ENCODE measurements around the gene POM121L2. TPM values are rescaled to one million over a fixed set of nuclear protein-coding genes. Genes with fewer than 3 reads are reported as not detected.

POM121L2 gene
- total RNA-seq, 1 experiment from 2014 or later, result not detected

DNA sequence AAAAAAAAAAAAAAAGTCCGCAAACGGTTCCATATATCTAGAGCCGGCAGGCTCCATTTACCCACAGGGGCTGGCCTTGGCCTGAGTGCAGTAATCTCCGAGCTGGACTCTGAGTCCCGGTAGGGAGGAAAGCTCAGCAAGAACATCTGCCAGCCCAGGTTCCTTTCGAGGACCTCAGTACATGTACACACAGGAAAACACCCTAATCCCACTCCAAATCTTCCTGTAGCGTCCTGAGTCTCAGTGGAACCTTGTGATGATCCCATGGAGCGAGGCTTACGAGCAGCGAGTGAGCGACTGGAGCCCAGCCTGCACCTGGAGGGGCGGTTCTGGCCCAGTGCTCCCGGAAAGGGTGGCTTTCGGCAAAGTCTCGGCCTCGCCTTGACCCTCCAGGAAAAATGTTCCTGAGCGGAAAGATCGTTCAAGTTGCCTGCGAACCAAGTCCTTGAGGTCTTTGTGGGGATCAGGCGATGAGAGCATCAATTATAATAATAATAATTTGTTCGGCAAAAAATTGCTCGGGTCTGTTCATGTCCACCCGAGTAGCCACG is 32.5 kb downstream of the POM121L2 start:
- ChIA-PET CTCF (no interaction called here), RAD21 (ENCODE audit: low non-redundant PET in 1 of 2, low total read pairs in 2 of 2, uncharacterized antibody in 2 of 2, unreplicated experiment in 2 of 2) (no interaction called here), POLR2A (interaction anchor here (0.7 kb wide), 1 partner anchor 1318 kb away, joined by 3 read pairs; no protein-coding TSS in a partner anchor)
- TF ChIP-seq ELF1 (IDR thresholded peaks at IDR 0.05; ENCODE audit: borderline replicate concordance, low read depth) (no peak), REST (IDR thresholded peaks at IDR 0.05; ENCODE audit: low read depth) (no peak), CBX3 (IDR thresholded peaks at IDR 0.05; ENCODE audit: low read depth) (no peak), POLR2AphosphoS5 (IDR thresholded peaks at IDR 0.05; ENCODE audit: low read depth, low read length) (no peak), JUND (IDR thresholded peaks at IDR 0.05) (no peak), POLR2A (IDR thresholded peaks at IDR 0.05; ENCODE audit: borderline replicate concordance, extremely low read depth, insufficient read depth, insufficient read length) (no peak), TCF7L2 (IDR thresholded peaks at IDR 0.05; ENCODE audit: borderline replicate concordance, extremely low read depth, insufficient read depth, insufficient read length) (no peak), SIN3A (IDR thresholded peaks at IDR 0.05; ENCODE audit: low read depth) (no peak), RAD21 (IDR thresholded peaks at IDR 0.05; ENCODE audit: low read depth) (no peak), ZFX (IDR thresholded peaks at IDR 0.05) (no peak)
- TF ChIP-seq, protein P1, sequence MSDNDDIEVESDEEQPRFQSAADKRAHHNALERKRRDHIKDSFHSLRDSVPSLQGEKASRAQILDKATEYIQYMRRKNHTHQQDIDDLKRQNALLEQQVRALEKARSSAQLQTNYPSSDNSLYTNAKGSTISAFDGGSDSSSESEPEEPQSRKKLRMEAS (IDR thresholded peaks at IDR 0.05), result no peak
- TF ChIP-seq, protein P2, sequence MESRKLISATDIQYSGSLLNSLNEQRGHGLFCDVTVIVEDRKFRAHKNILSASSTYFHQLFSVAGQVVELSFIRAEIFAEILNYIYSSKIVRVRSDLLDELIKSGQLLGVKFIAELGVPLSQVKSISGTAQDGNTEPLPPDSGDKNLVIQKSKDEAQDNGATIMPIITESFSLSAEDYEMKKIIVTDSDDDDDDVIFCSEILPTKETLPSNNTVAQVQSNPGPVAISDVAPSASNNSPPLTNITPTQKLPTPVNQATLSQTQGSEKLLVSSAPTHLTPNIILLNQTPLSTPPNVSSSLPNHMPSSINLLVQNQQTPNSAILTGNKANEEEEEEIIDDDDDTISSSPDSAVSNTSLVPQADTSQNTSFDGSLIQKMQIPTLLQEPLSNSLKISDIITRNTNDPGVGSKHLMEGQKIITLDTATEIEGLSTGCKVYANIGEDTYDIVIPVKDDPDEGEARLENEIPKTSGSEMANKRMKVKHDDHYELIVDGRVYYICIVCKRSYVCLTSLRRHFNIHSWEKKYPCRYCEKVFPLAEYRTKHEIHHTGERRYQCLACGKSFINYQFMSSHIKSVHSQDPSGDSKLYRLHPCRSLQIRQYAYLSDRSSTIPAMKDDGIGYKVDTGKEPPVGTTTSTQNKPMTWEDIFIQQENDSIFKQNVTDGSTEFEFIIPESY (IDR thresholded peaks at IDR 0.05; ENCODE audit: extremely low read depth, insufficient replicate concordance, low read length), result no peak
- Histone ChIP-seq H3K4me2 (ENCODE audit: low read length) (no peak overlapping the region), H3K9me2 (ENCODE audit: insufficient read depth) (no peaks in the 10 kb centered on the region), H3K27me3 (ENCODE audit: insufficient read depth, low read length) (no peaks in the 10 kb centered on the region), H4K20me1 (ENCODE audit: insufficient read depth) (no peaks in the 10 kb centered on the region), H3K4me3 (replicated peaks in 1 of 2; ENCODE audit: low read depth in 1 of 2, low read length in 2 of 2) (no peak overlapping the region), H3K9ac (ENCODE audit: low read length) (no peak overlapping the region), H3K4me1 (ENCODE audit: control insufficient read depth in 1 of 2, insufficient read depth in 2 of 2, low read length in 2 of 2) (peaks cover 3 to 20% of the 10 kb centered on the region in 2 experiments; a peak in 3 of 4 replicates), H3K27ac (ENCODE audit: low read depth, low read length) (no peak overlapping the region), H3K9me3 (ENCODE audit: control insufficient read depth in 1 of 2, insufficient read depth in 1 of 2, low read depth in 1 of 2, low read length in 2 of 2) (no peaks in the 10 kb centered on the region), H2AFZ (ENCODE audit: low read depth, low read length, poor library complexity, severe bottlenecking) (no peak overlapping the region), H3K36me3 (ENCODE audit: control insufficient read depth in 1 of 2, insufficient read depth in 2 of 2, low read length in 2 of 2) (no peaks in the 10 kb centered on the region), H3K79me2 (ENCODE audit: insufficient read depth, low read length) (no peaks in the 10 kb centered on the region)
- no TSS peak for BruUV-seq (replicated peaks)
- intact Hi-C loops (cut with micrococcal nuclease), result loop anchor here (1.0 to 2.0 kb wide), 2 partner anchors 16 to 43 kb away; no protein-coding TSS in a partner anchor
- no peak for DNase-seq (ENCODE audit: low read depth, low spot score)
- ATAC-seq, result no peak
